Activated CD4-positive, alpha-beta memory T cell treated with anti-CD3 and anti-CD28 coated beads for 36 hours (primary cell): ENCODE results near the gene NFE2L3. TPM values are rescaled to one million over a fixed set of nuclear protein-coding genes. Genes with fewer than 3 reads are reported as not detected.
"Not testable (repeated sequence)": the region's sequence is repeated elsewhere in the genome, so short reads cannot be mapped to it uniquely, and the experiment has no call there.

Experiments
- CTCF ChIA-PET: fragments of 350-600 bp; sonication (Branson Sonifier 250); formaldehyde crosslinking; loops from one replicate; lab custom pipeline; 2021; ENCODE audit warnings: antibody characterized with exemption, inconsistent platforms; lab: Charles Lee
- POLR2A ChIA-PET: fragments of 350-600 bp; sonication (Branson Sonifier 250); formaldehyde crosslinking; loops from one replicate; lab custom pipeline; 2021; ENCODE audit warnings: antibody characterized with exemption; lab: Charles Lee
- DNase-seq: peaks from one replicate; pipeline ENCODE4 v3.0.0-alpha.2; 2020
- H3K27ac Mint-ChIP-seq: one replicate; pipeline ENCODE4 v1.8.0; 2021; ENCODE audit warnings: mixed read lengths
- H3K27me3 Mint-ChIP-seq: one replicate; pipeline ENCODE4 v1.8.0; 2021; ENCODE audit warnings: mixed read lengths
- H3K36me3 Mint-ChIP-seq: one replicate; pipeline ENCODE4 v1.8.0; 2021; ENCODE audit warnings: mixed read lengths
- H3K4me1 Mint-ChIP-seq: one replicate; pipeline ENCODE4 v1.8.0; 2021; ENCODE audit warnings: low read depth, mixed read lengths
- H3K4me3 Mint-ChIP-seq: one replicate; pipeline ENCODE4 v1.8.0; 2021; ENCODE audit warnings: mild to moderate bottlenecking, mixed read lengths
- H3K9me3 Mint-ChIP-seq: one replicate; pipeline ENCODE4 v1.8.0; 2021; ENCODE audit warnings: mixed read lengths
- intact Hi-C: fragments of 100-400 bp; cut with micrococcal nuclease; formaldehyde crosslinking; loops from one replicate; pipeline ENCODE4 v1.15.1; 2023
- total RNA-seq, 2 experiments: library from RNA; stranded (reverse); gene quantifications; one replicate each; pipeline ENCODE4 v1.2.3, GENCODE V29; 2021

Gene NFE2L3, protein sequence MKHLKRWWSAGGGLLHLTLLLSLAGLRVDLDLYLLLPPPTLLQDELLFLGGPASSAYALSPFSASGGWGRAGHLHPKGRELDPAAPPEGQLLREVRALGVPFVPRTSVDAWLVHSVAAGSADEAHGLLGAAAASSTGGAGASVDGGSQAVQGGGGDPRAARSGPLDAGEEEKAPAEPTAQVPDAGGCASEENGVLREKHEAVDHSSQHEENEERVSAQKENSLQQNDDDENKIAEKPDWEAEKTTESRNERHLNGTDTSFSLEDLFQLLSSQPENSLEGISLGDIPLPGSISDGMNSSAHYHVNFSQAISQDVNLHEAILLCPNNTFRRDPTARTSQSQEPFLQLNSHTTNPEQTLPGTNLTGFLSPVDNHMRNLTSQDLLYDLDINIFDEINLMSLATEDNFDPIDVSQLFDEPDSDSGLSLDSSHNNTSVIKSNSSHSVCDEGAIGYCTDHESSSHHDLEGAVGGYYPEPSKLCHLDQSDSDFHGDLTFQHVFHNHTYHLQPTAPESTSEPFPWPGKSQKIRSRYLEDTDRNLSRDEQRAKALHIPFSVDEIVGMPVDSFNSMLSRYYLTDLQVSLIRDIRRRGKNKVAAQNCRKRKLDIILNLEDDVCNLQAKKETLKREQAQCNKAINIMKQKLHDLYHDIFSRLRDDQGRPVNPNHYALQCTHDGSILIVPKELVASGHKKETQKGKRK
- 10 to 100 TPM; 27.3 to 30.3 TPM for total RNA-seq

DNA sequence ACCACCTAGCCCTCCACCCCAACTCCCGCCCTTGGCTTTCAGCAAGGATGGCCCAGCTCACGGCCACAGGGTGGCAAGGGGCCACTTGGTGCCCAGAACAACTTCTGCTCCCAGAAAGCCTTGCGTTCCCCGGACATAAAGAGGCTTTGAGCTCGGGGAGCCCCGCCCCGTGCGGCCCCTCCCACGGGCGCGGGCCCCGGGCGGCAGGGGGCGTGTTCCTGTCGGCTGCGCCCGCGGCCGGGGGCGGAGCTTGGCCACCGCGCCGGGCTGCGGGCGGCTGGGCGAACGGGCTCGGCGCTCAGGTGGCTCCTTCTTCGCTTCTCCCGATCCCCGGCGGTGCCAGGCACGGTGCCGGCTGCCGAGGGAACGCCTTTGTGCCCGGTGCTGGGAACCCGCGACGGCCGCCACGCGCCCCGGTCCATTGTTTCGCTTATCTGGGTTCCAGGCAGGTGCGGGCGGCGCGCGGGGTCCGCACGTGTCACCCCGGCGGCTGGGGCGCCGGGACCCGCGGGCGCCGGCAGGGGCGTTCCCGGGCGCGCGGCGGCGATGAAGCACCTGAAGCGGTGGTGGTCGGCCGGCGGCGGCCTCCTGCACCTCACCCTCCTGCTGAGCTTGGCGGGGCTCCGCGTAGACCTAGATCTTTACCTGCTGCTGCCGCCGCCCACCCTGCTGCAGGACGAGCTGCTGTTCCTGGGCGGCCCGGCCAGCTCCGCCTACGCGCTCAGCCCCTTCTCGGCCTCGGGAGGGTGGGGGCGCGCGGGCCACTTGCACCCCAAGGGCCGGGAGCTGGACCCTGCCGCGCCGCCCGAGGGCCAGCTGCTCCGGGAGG, at the start of gene NFE2L3:
TSS of gene NFE2L3 (plus strand) at position 246 of the 829 bp plus-strand sequence. CDS start at position 547, 301 bp downstream.
- CTCF ChIA-PET: interaction anchor here (0.7 to 2.6 kb wide), 17 partner anchors 14 to 259 kb away, joined by 3 to 17 read pairs (median 6); partner anchors contain the start of gene CBX3
- peak; percentile 90 for DNase-seq
- intact Hi-C loops: loop anchor here (1.0 to 5.0 kb wide), 6 partner anchors 15 to 710 kb away; partner anchors contain the start of gene SKAP2
- Mint-ChIP-seq H3K9me3 (no peaks in the 10 kb centered on the region), H3K27me3 (no peaks in the 10 kb centered on the region), H3K27ac (peak within 1 kb of the TSS; percentile 92), H3K4me1 (peaks cover 51% of the 10 kb centered on the region), H3K4me3 (peak within 1 kb of the TSS; percentile 98), H3K36me3 (peaks cover 12% of the 10 kb centered on the region)
- POLR2A ChIA-PET: interaction anchor here (0.7 to 8.6 kb wide), 17 partner anchors 9 to 63 kb away, joined by 3 to 69 read pairs (median 6); partner anchors contain the start of genes CBX3 and HNRNPA2B1

DNA sequence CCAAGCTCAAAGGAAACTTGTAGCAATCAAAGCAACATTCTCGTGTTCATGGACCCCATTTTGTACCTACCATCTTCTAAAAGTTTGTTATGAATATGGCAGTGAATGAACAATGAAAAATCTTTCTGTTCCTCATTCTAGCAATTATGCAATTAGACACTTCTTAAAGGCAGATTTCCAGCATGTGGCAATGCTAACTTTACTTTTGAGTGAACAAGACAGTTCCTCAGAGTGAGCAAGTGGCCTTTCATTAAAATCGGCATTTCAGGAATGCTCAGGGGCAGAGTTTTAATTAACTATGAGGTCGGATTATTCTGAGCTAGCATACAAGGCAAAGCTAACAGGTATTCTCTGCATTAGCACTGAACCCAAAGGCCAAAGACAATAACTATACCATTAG, 48.4 kb upstream of the NFE2L3 start:
- H3K36me3 Mint-ChIP-seq: no peaks in the 10 kb centered on the region
- peaks cover 15% of the 10 kb centered on the region for H3K4me1 Mint-ChIP-seq
- no peak overlapping the region for H3K27ac Mint-ChIP-seq
- POLR2A ChIA-PET: no interaction called here
- no peak for DNase-seq
- no peak overlapping the region for H3K4me3 Mint-ChIP-seq
- intact Hi-C loops: no loop called here
- CTCF ChIA-PET: interaction anchor here (1.4 kb wide), 1 partner anchor 12 kb away, joined by 7 read pairs; no protein-coding TSS in a partner anchor
- H3K9me3 Mint-ChIP-seq: no peaks in the 10 kb centered on the region
- H3K27me3 Mint-ChIP-seq: no peaks in the 10 kb centered on the region

DNA sequence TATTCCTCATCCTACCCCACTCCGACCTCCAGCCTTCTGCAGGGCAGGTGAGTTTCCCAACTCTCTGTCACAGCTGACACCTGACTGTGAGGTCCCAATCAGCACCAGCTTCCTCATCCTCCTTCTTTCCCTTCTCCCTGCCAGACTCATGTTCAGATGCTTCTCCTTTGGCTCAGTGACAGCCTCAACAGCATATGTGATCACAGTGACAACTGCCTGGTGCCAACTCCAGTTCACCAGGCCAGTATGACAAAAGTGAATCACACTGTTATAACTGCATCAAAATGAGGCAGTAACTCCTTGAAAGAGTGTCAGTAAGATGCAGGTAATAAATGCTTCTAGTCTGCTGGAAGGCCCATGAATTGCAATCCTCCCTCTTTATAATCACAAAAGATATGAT, 46.8 kb upstream of the NFE2L3 start:
- Mint-ChIP-seq H3K4me1 (peaks cover 15% of the 10 kb centered on the region), H3K27me3 (no peaks in the 10 kb centered on the region), H3K9me3 (no peaks in the 10 kb centered on the region), H3K4me3 (no peak overlapping the region), H3K36me3 (no peaks in the 10 kb centered on the region), H3K27ac (no peak overlapping the region)
- intact Hi-C loops: no loop called here
- DNase-seq: no peak
- POLR2A ChIA-PET: no interaction called here
- CTCF ChIA-PET: interaction anchor here (2.6 kb wide), 1 partner anchor 14 kb away, joined by 13 read pairs; no protein-coding TSS in a partner anchor

DNA sequence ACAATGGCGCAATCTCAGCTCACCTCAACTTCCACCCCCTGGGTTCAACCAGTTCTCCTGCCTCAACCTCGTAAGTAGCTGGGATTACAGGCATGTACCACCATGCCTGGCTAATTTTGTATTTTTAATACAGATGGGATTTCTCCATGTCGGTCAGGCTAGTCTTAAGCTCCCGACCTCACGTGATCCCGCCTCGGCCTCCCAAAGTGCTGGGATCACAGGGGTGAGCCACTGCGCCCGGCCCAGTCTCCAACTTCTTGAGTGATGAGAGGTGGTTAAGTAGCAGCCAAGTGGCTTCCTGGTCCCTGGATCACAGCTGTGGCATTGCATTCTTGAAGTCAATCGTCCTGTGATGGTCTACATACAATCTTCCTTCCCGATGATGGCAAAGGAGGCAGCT, 46.1 kb upstream of the NFE2L3 start:
- CTCF ChIA-PET: interaction anchor here (2.6 kb wide), 1 partner anchor 15 kb away, joined by 13 read pairs; no protein-coding TSS in a partner anchor
- Mint-ChIP-seq H3K4me3 (no peak overlapping the region), H3K36me3 (no peaks in the 10 kb centered on the region), H3K4me1 (peaks cover 15% of the 10 kb centered on the region), H3K27ac (no peak overlapping the region), H3K27me3 (no peaks in the 10 kb centered on the region), H3K9me3 (no peaks in the 10 kb centered on the region)
- POLR2A ChIA-PET: no interaction called here
- intact Hi-C loops: loop anchor here (1.0 kb wide), 1 partner anchor 10 kb away; no protein-coding TSS in a partner anchor
- DNase-seq: no peak

DNA sequence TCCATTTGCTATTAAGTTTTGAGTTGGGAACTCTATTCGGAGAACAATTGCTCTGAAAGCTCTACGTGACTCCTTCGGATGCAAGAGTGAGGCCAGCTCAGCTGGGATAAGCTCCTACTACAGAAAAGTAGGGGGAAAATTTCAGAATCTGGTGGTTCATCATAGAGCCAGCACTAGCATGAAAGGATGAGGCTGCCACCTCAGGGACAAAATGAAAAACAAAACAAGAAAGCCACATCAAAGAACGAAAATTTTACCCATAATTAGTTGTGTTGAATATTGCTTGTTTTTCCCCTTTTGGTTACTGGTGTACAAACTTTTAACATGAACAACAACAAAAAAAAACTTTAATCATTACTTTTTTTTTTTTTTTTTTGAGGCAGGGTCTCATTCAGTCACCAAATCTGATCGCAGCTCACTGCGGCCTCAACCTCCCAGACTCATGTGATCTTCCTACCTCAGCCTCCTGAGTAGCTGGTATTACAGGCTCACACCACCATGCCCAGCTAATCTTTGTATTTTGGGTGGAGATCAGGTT, 39.7 kb upstream of the NFE2L3 start:
- POLR2A ChIA-PET: interaction anchor here (0.6 kb wide), 1 partner anchor 8 kb away, joined by 3 read pairs; no protein-coding TSS in a partner anchor
- DNase-seq: no peak
- peaks cover 12% of the 10 kb centered on the region for H3K4me1 Mint-ChIP-seq

DNA sequence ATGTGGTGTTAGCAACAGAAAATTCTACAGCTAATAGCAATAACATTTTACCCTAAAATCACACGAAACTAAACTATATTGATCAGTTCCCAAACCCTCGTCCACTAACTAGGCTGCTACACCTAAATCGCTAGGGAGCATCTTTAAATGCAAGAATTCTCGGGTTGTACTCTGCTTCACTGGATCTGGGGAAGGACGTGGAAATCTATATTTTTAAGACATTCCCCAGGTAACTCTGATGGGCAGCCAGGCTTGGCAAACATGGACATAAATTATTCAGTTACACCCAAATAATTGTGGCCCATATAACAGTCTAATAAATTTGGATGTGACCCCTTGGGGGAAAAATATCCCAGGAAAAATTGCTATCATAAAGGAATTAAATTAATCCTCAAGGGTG, 36.3 kb upstream of the NFE2L3 start:
- Mint-ChIP-seq H3K4me1 (peaks cover 14% of the 10 kb centered on the region), H3K27me3 (no peaks in the 10 kb centered on the region), H3K36me3 (no peaks in the 10 kb centered on the region), H3K4me3 (no peak overlapping the region), H3K9me3 (no peaks in the 10 kb centered on the region), H3K27ac (no peak overlapping the region)
- intact Hi-C loops: no loop called here
- no peak for DNase-seq
- ChIA-PET CTCF (no interaction called here), POLR2A (no interaction called here)

More for the DNA sequence above, 39.7 kb upstream of the NFE2L3 start:
- Mint-ChIP-seq H3K36me3 (no peaks in the 10 kb centered on the region), H3K27me3 (no peaks in the 10 kb centered on the region), H3K27ac (no peak overlapping the region), H3K9me3 (no peaks in the 10 kb centered on the region), H3K4me3 (no peak overlapping the region)
- CTCF ChIA-PET: interaction anchor here (1.0 to 1.5 kb wide), 3 partner anchors 21 to 253 kb away, joined by 3 to 6 read pairs (median 5); no protein-coding TSS in a partner anchor
- intact Hi-C loops: no loop called here

DNA sequence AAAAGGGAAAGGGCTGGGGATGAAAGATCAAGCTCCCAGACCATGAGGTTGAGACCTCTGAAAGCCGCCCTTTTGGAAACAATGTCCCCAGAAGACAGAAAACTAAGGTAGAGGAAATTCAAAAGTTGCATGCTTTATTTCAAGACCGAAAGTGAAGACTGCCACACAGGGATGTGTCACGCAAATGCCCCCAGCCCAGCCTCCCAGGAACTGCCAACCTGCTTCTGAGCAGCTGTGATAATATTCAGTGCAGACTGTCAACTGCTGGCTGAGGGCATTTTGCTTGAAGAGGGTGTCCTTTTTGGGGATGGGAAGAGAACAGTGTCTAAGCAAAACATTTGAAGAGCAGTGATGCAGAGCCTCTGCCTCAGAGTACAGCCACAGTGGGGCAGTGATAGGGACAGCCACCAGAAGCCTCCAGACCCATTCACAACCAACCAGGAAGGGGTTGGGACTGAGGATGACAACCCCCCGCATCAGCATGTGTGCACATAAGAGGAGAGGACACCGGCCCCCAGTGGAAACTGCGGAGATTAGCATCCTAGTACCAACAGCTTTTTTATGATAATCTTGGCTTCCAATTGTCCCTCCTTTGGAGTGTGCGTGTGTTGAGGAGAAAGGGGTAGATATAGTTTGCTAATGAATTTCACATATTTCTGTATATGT, 34.7 kb upstream of the NFE2L3 start:
- CTCF ChIA-PET: interaction anchor here (1.1 kb wide), 2 partner anchors 27 kb away, joined by 3 read pairs; no protein-coding TSS in a partner anchor
- POLR2A ChIA-PET: no interaction called here
- H3K4me1 Mint-ChIP-seq: peaks cover 7% of the 10 kb centered on the region
- H3K27ac Mint-ChIP-seq: no peak overlapping the region
- no peak overlapping the region for H3K4me3 Mint-ChIP-seq
- H3K9me3 Mint-ChIP-seq: no peaks in the 10 kb centered on the region
- DNase-seq: peak; percentile 45
- intact Hi-C loops: no loop called here
- H3K36me3 Mint-ChIP-seq: no peaks in the 10 kb centered on the region
- peaks cover 3% of the 10 kb centered on the region for H3K27me3 Mint-ChIP-seq

DNA sequence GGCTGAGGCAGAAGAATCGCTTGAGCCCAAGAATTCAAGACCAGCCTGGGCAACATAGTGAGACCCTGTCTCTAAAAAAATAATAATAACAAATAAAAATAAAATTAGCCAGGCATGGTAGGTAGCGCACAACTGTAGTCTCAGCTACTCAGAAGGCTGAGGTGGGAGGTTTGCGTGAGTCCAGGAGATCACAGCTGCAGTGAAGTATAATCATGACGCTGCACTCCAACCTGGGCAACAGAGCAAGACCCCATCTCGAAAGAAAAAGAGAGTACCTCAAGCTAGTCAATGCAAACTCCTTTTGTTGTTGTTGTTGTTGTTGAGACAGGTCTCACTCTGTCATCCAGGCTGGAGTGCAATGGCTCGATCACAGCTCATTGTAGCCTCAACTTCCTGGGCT, 34.0 kb upstream of the NFE2L3 start:
- Mint-ChIP-seq H3K27me3 (peaks cover 3% of the 10 kb centered on the region), H3K27ac (no peak overlapping the region), H3K36me3 (no peaks in the 10 kb centered on the region), H3K4me3 (no peak overlapping the region), H3K9me3 (no peaks in the 10 kb centered on the region), H3K4me1 (peaks cover 3% of the 10 kb centered on the region)
- DNase-seq: no peak
- POLR2A ChIA-PET: no interaction called here
- intact Hi-C loops: no loop called here
- CTCF ChIA-PET: interaction anchor here (1.1 kb wide), 1 partner anchor 27 kb away, joined by 3 read pairs; no protein-coding TSS in a partner anchor

DNA sequence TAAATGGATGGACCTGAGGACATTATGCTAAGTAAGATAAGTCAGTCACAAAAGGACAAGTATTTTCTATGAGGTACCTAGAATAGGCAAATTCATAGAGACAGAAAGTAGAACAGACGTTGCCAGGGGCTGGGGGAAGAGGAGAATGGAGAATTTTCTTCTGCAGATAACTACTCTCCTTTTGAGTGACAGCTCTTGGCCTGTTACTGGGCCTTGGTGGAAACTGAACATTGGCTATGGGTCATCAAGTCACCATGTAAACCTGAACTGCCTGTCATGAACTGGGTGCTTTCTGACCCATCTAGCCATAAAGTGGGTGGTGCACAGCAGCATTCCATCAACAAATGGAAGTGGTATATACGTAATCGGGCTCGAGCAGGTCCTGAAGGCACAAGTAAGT, 29.3 kb upstream of the NFE2L3 start:
- POLR2A ChIA-PET: no interaction called here
- intact Hi-C loops: no loop called here
- no peaks in the 10 kb centered on the region for H3K4me1 Mint-ChIP-seq
- no peaks in the 10 kb centered on the region for H3K36me3 Mint-ChIP-seq
- H3K27me3 Mint-ChIP-seq: peaks cover 3% of the 10 kb centered on the region
- no peak for DNase-seq
- no peak overlapping the region for H3K27ac Mint-ChIP-seq
- H3K9me3 Mint-ChIP-seq: no peaks in the 10 kb centered on the region
- CTCF ChIA-PET: no interaction called here
- H3K4me3 Mint-ChIP-seq: no peak overlapping the region

DNA sequence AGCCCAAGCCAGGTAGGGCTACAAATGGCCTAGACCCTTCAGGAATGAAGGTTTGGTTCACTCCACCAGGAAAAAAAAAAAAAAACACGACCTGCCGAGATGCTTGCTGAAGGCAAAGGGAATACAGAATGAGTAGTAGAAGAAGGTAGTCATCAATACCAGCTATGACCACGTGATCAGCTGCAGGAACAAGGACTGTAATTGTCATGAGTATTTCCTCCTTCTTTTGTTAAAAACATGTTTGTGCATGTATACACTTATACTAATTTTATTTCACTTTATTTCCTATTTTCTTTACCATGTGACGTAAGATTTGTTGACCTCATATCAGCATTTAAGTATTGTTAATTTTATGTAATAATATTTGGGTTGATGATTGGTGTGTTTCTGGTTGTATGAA, 27.2 kb upstream of the NFE2L3 start:
- DNase-seq, H3K4me1 Mint-ChIP-seq, H3K36me3 Mint-ChIP-seq, CTCF ChIA-PET, H3K4me3 Mint-ChIP-seq, intact Hi-C loops, H3K27ac Mint-ChIP-seq, POLR2A ChIA-PET, H3K27me3 Mint-ChIP-seq, H3K9me3 Mint-ChIP-seq: not testable (repeated sequence)

DNA sequence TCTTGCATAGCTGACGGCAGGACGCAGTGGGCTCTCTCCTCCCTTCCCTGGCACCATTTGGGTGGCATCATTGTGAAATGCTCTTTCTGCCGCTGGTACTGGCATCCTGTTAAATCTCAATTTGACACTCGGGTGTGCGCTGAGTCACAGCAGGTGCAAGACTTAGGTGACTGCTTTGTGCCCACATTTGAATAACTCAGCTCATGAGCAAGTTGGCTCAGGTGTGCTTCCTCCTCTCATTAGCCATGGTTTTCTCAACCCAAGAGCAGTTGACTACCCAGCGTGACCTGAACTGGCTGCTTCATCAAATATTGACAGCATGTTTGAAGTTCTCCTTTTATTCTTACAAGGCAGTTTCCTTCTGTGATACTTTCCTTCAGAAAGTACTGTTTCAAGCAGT, 24.6 kb upstream of the NFE2L3 start:
- Mint-ChIP-seq H3K27ac (no peak overlapping the region), H3K36me3 (no peaks in the 10 kb centered on the region), H3K27me3 (no peaks in the 10 kb centered on the region), H3K9me3 (no peaks in the 10 kb centered on the region), H3K4me1 (no peaks in the 10 kb centered on the region), H3K4me3 (no peak overlapping the region)
- DNase-seq: no peak
- intact Hi-C loops: no loop called here
- ChIA-PET POLR2A (no interaction called here), CTCF (interaction anchor here (0.7 to 1.5 kb wide), 3 partner anchors 36 to 256 kb away, joined by 3 to 5 read pairs (median 3); no protein-coding TSS in a partner anchor)
